ENCODE results near the gene ABCA3.
A peak's percentile ranks its signal among the peaks of the same experiment; 100 is the strongest.
"Not testable (repeated sequence)": the region's sequence is repeated elsewhere in the genome, so short reads cannot be mapped to it uniquely, and the experiment has no call there.

Gene ABCA3

DNA sequence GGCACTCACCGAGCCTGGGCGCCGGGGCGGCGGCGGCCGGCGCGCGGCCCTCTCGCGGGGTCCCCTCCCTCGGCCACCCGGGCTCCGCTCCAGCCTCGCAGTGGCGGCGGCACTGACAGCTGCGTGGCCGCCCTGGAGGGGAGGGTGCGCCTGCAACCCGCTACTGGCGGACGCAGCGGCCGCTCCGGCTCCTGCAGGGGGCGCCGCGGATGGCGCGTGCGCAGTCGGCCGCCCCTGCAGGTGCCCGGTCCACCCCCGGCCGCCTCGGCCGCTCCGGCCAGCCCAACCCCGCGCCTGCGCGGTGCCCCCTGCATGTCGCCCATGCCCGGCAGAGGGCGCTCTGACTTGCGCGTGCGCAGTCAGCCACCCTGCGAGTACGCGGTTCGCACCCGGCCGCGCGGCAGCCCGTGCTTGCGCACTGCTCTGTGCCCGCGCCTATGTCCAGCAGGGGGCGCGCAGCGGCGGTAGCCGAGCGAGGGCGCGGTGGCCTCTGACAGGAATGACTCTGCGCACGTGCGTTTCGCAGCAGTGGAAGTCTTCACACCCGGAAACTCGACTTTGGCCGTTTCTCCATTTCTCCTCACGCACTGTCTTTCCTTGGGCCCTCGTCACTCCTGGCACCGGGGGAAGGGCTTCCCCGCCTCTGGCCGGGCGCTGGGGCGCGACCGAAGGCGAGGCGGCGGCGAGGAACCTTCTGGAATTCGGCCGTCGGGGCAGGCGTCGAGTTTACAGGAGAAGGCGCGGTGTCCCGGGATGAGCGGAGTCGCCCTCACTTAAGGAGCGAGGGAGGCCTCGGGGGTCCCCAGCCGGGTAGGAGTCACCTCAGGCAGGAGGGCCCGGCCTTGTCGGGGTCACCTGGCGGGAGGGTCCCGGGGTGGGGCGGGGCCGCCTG, at the start of gene ABCA3:
ABCA3 (minus strand) TSS at position 165 of the 892 bp plus-strand sequence. CDS start 14,262 bp downstream, outside the sequence.
- peak; percentile 82 to 96 (median 86) for DNase-seq (ENCODE audit: low read depth in 3 of 3, low spot score in 1 of 3)

GRCh38 chr16:2388875-2389433, 48.4 kb upstream of the ABCA3 start:
- no peak for DNase-seq (ENCODE audit: low read depth in 3 of 3, low spot score in 1 of 3)

- no peak for DNase-seq (ENCODE audit: low read depth in 3 of 3, low spot score in 1 of 3)
Observed at GRCh38 chr16:2388139-2388874, 47.8 kb upstream of the ABCA3 start.

- DNase-seq (ENCODE audit: low read depth in 3 of 3, low spot score in 1 of 3), result no peak
Observed at GRCh38 chr16:2386990-2387389, 46.5 kb upstream of the ABCA3 start.

GRCh38 chr16:2385982-2386381, 45.5 kb upstream of the ABCA3 start:
- not testable (repeated sequence) for DNase-seq (ENCODE audit: low read depth in 3 of 3, low spot score in 1 of 3)

GRCh38 chr16:2385190-2385836, 44.8 kb upstream of the ABCA3 start:
- DNase-seq (ENCODE audit: low read depth in 3 of 3, low spot score in 1 of 3), result no peak

DNA sequence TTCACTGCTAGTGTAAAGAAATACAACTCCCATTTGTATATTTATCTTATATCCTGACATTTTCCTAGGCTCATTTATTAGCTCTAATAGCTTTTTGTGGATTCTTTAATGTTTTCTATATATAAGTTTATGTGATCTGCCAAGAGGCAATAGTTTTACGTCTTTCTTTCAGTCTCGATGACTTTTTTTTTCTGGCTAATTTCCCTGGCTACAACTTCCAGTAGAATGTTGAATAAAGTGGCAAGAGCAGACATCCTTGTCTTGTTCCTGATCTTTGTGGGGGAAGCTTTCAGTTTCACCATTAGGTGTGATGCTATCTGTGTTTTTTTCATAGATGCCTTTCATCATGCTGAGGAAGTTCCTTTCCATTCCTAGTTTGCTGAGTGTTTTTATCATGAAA, 43.9 kb upstream of the ABCA3 start:
- no peak for DNase-seq (ENCODE audit: low read depth in 3 of 3, low spot score in 1 of 3)

DNA sequence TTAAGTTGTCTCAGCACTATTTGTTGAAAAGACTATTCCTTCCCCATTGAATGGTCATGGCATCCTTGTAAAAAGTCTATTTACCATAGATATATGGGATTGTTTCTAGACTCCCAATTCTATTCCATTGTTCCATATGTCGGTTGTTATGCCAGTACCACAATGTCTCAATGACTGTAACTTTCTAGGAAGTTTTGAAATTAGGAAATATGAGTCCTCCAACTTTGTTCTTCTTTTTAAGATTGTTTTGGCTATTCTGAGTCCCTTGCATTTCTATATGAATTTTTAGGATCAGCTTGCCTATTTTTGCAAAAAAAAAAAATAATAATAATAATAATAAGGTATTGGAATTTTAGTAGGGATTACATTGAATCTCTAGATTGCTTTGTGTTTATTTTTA, 43.0 kb upstream of the ABCA3 start:
- no peak for DNase-seq (ENCODE audit: low read depth in 3 of 3, low spot score in 1 of 3)

GRCh38 chr16:2374644-2375043, 34.1 kb upstream of the ABCA3 start:
- no peak for DNase-seq (ENCODE audit: low read depth in 3 of 3, low spot score in 1 of 3)

DNA sequence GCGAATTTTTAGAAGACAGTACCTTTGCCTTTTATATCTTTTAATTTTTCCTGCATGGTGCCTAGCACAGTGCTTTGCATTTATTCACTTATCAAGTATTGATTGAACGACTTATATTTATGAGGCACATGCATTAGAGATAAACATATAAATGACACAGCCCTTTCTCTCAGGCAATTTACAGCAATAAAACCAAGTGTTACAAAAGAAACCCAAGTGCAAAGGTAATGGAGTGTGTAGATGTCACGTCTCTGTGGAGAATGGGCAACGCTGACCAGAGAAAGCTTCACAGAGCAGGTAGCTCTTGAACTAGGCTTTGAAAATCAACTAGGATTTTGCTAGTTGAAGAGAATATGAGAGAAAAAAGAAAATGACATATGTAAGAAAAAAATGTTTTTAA, 32.6 kb upstream of the ABCA3 start:
- DNase-seq (ENCODE audit: low read depth in 3 of 3, low spot score in 1 of 3), result no peak

DNA sequence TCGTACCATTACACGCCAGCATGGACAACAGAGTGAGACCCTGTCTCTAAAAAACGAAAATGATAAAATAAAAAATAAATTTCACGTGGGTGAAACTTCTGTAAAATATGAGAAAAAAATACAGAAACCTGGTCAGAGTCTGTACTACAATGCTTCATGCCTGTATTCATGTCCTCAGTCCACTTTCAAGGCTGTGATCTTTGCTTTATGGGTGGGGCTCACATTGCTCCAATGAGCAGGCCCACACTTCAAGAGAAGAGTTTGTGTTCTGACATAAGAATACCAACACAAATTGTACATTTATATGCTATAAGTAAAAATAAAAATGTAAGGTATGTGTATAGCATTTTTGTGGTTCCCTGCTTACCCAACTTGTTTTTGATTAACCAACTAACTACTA, 32.2 kb upstream of the ABCA3 start:
- DNase-seq (ENCODE audit: low read depth in 3 of 3, low spot score in 1 of 3), result no peak

GRCh38 chr16:2371421-2371820, 30.9 kb upstream of the ABCA3 start:
- no peak for DNase-seq (ENCODE audit: low read depth in 3 of 3, low spot score in 1 of 3)

- no peak for DNase-seq (ENCODE audit: low read depth in 3 of 3, low spot score in 1 of 3)
Observed at GRCh38 chr16:2370721-2371120, 30.2 kb upstream of the ABCA3 start.

DNA sequence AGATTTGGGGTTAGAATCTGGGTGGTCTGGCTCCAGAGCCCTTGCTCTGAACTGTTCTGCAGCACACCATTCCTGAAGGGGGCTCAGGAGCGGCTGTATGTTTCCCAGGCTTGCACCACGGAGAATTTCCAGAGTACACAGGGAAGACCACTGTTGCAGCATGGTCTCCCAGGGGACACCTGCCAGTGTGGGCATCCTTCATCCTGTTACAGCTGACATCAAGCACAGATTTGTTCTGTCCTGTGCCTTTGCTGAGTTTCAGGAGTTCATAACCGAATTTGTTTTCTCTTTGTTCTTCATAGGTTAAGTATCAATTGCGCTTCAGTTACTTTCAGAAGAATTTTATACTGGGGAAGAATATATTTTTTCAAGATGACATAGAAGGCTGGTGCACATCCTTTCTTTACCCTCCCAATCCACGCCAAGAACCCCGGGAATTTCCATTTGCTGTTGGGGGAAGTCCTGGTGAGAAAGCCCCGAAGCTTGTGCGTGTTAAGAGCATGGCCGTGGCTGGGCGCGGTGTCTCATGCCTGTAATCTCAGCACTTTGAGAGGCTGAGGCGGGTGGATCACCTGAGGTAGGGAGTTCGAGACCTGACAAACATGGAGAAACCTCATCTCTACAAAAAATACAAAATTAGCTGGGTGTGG, 26.3 kb upstream of the ABCA3 start:
- no peak for DNase-seq (ENCODE audit: low read depth in 3 of 3, low spot score in 1 of 3)

DNA sequence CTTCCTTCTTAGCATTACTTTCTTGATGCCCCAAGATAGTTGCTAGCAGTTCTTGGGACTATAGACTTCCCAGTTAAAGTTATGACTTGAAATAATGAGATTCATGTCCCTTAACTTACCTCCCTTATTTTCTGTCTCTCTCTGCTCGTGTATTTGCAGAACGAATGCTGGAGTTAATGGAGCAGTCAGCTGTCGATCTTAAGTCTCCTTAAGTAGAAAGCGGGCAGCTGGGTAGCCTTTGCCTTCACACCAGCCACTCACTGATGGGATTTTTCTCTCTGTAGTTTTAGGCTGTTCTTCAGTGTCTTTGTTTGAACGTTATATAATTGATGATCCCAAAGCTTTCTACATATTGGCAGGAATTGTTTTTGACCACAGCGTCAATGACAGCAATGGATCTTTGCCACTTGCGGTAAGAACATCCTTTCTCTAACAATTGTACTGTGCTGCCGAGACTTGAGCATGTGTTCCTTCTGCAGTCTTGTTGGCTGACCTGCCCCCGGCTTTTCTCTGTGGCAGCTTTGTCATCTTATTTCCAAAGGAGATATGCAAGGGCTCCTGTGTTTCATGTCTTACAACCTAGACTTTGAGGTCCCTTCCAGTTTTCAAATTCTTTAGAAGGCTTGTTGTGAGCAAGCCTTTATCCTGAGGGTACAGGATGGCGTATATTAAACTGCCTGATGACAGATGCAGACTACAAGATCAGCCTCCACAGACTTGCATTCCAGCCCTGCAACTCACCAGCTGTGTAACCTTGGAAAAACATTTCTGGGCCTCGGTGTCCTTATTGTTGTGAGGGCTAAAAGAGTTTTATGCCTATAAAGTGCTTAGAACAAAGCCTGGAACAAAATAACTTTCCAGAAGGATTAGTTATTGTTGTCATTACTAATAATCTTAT, 25.1 kb upstream of the ABCA3 start:
- DNase-seq (ENCODE audit: low read depth in 3 of 3, low spot score in 1 of 3), result no peak

GRCh38 chr16:2364638-2365210, 24.2 kb upstream of the ABCA3 start:
- DNase-seq (ENCODE audit: low read depth in 3 of 3, low spot score in 1 of 3), result no peak

GRCh38 chr16:2362218-2362617, 21.7 kb upstream of the ABCA3 start:
- no peak for DNase-seq (ENCODE audit: low read depth in 3 of 3, low spot score in 1 of 3)

GRCh38 chr16:2361129-2361528, 20.6 kb upstream of the ABCA3 start:
- DNase-seq (ENCODE audit: low read depth in 3 of 3, low spot score in 1 of 3), result no peak

- no peak for DNase-seq (ENCODE audit: low read depth in 3 of 3, low spot score in 1 of 3)
Observed at GRCh38 chr16:2359919-2360318, 19.4 kb upstream of the ABCA3 start.

GRCh38 chr16:2358811-2359210, 18.3 kb upstream of the ABCA3 start:
- no peak for DNase-seq (ENCODE audit: low read depth in 3 of 3, low spot score in 1 of 3)
